ENCODE data around the gene ADAMTS16. TPM values are rescaled to one million over a fixed set of nuclear protein-coding genes. Genes with fewer than 3 reads are reported as not detected.

The ADAMTS16 gene
- total and polyA plus RNA-seq, 2 experiments from 2014 or later, result 2.8 to 15.4 TPM

- TF ChIP-seq, protein P1, sequence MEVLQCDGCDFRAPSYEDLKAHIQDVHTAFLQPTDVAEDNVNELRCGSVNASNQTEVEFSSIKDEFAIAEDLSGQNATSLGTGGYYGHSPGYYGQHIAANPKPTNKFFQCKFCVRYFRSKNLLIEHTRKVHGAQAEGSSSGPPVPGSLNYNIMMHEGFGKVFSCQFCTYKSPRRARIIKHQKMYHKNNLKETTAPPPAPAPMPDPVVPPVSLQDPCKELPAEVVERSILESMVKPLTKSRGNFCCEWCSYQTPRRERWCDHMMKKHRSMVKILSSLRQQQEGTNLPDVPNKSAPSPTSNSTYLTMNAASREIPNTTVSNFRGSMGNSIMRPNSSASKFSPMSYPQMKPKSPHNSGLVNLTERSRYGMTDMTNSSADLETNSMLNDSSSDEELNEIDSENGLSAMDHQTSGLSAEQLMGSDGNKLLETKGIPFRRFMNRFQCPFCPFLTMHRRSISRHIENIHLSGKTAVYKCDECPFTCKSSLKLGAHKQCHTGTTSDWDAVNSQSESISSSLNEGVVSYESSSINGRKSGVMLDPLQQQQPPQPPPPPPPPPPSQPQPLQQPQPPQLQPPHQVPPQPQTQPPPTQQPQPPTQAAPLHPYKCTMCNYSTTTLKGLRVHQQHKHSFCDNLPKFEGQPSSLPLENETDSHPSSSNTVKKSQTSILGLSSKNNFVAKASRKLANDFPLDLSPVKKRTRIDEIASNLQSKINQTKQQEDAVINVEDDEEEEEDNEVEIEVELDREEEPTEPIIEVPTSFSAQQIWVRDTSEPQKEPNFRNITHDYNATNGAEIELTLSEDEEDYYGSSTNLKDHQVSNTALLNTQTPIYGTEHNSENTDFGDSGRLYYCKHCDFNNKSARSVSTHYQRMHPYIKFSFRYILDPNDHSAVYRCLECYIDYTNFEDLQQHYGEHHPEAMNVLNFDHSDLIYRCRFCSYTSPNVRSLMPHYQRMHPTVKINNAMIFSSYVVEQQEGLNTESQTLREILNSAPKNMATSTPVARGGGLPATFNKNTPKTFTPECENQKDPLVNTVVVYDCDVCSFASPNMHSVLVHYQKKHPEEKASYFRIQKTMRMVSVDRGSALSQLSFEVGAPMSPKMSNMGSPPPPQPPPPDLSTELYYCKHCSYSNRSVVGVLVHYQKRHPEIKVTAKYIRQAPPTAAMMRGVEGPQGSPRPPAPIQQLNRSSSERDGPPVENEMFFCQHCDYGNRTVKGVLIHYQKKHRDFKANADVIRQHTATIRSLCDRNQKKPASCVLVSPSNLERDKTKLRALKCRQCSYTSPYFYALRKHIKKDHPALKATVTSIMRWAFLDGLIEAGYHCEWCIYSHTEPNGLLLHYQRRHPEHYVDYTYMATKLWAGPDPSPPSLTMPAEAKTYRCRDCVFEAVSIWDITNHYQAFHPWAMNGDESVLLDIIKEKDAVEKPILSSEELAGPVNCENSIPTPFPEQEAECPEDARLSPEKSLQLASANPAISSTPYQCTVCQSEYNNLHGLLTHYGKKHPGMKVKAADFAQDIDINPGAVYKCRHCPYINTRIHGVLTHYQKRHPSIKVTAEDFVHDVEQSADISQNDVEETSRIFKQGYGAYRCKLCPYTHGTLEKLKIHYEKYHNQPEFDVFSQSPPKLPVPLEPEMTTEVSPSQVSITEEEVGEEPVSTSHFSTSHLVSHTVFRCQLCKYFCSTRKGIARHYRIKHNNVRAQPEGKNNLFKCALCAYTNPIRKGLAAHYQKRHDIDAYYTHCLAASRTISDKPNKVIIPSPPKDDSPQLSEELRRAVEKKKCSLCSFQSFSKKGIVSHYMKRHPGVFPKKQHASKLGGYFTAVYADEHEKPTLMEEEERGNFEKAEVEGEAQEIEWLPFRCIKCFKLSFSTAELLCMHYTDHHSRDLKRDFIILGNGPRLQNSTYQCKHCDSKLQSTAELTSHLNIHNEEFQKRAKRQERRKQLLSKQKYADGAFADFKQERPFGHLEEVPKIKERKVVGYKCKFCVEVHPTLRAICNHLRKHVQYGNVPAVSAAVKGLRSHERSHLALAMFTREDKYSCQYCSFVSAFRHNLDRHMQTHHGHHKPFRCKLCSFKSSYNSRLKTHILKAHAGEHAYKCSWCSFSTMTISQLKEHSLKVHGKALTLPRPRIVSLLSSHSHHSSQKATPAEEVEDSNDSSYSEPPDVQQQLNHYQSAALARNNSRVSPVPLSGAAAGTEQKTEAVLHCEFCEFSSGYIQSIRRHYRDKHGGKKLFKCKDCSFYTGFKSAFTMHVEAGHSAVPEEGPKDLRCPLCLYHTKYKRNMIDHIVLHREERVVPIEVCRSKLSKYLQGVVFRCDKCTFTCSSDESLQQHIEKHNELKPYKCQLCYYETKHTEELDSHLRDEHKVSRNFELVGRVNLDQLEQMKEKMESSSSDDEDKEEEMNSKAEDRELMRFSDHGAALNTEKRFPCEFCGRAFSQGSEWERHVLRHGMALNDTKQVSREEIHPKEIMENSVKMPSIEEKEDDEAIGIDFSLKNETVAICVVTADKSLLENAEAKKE (CRISPR knock-in tag; IDR thresholded peaks at IDR 0.05), result no peak
- TF ChIP-seq REST (IDR thresholded peaks at IDR 0.05; ENCODE audit: unreplicated experiment), result no peak
Observed at GRCh38 chr5:5209089-5209488, 69.0 kb downstream of the ADAMTS16 start (continued).

GRCh38 chr5:5209510-5210286 lies 69.6 kb downstream of the ADAMTS16 start:
- H3K27ac Mint-ChIP-seq, result no peak overlapping the region
- H3K79me2 ChIP-seq (replicated peaks; ENCODE audit: insufficient read depth), result no peaks in the 10 kb centered on the region
- ATAC-seq, result no peak
- TF ChIP-seq EZH2phosphoT487 (IDR thresholded peaks at IDR 0.05; ENCODE audit: unreplicated experiment) (no peak), POLR2AphosphoS5 (IDR thresholded peaks at IDR 0.05; ENCODE audit: low read depth) (no peak)
- TF ChIP-seq, protein P1 (CRISPR knock-in tag; IDR thresholded peaks at IDR 0.05), result no peak

More at GRCh38 chr5:5209510-5210286, 69.6 kb downstream of the ADAMTS16 start:
- no peak overlapping the region for H3K4me2 ChIP-seq
- no peaks in the 10 kb centered on the region for H3F3A ChIP-seq (replicated peaks; ENCODE audit: low read depth)
- no peak overlapping the region for H3K4me3 ChIP-seq
- no peaks in the 10 kb centered on the region for H4K20me1 ChIP-seq (replicated peaks; ENCODE audit: insufficient read depth)
- H3K9me2 ChIP-seq (ENCODE audit: insufficient read depth), result no peaks in the 10 kb centered on the region
- no peak for DNase-seq (ENCODE audit: low spot score)
- H3K36me3 ChIP-seq (ENCODE audit: insufficient read depth), result no peaks in the 10 kb centered on the region
- Mint-ChIP-seq H3K27me3 (ENCODE audit: insufficient read depth, low read depth, poor library complexity) (no peaks in the 10 kb centered on the region), H3K4me3 (no peak overlapping the region), H3K4me1 (no peaks in the 10 kb centered on the region), H3K36me3 (ENCODE audit: low read depth) (0 out of 3 replicates have a peak, but pooled peaks cover 8% of the 10 kb centered on the region), H3K9me3 (no peaks in the 10 kb centered on the region)
- no peaks in the 10 kb centered on the region for H3K27me3 ChIP-seq (ENCODE audit: insufficient read depth)
- H3K27ac ChIP-seq (ENCODE audit: low read depth), result no peak overlapping the region
- H3K4me1 ChIP-seq (ENCODE audit: insufficient read depth), result no peaks in the 10 kb centered on the region
- no peak overlapping the region for H2AFZ ChIP-seq
